HG02885 (cell line): ENCODE measurements around the gene PRM3.
A peak's percentile ranks its signal among the peaks of the same experiment; 100 is the strongest.

Experiments used
- ATAC-seq: cut with Tn5 transposase; IDR thresholded peaks from one replicate; pipeline ENCODE4 v1.9.1; 2021; ENCODE audit warnings: mild to moderate bottlenecking; ENCODE audit not compliant: unreplicated experiment, poor library complexity

The PRM3 gene

GRCh38 chr16:11272921-11273720 is at the start of gene PRM3:
Gene PRM3, minus strand, starts transcription at chr16:11273629. Its CDS starts 34 bp downstream, at chr16:11273595.
- no peak for ATAC-seq

GRCh38 chr16:11322823-11323222 is 49.4 kb upstream of the PRM3 start:
- ATAC-seq = no peak

GRCh38 chr16:11321662-11322061 is 48.2 kb upstream of the PRM3 start:
- ATAC-seq = no peak

GRCh38 chr16:11320170-11320569 is 46.7 kb upstream of the PRM3 start:
- ATAC-seq = no peak

GRCh38 chr16:11319529-11320146 is 46.2 kb upstream of the PRM3 start:
- no peak for ATAC-seq

- no peak for ATAC-seq
These were observed 45.4 kb upstream of the PRM3 start for GRCh38 chr16:11318817-11319216.

- ATAC-seq = no peak
These were observed 43.0 kb upstream of the PRM3 start for GRCh38 chr16:11316331-11317015.

- no peak for ATAC-seq
These were observed 42.1 kb upstream of the PRM3 start for GRCh38 chr16:11315510-11315909.

GRCh38 chr16:11314309-11314894 is 41.0 kb upstream of the PRM3 start:
- ATAC-seq = no peak

GRCh38 chr16:11313493-11314308 is 40.3 kb upstream of the PRM3 start:
- ATAC-seq = no peak

- no peak for ATAC-seq
These were observed 39.5 kb upstream of the PRM3 start for GRCh38 chr16:11312718-11313492.

GRCh38 chr16:11310997-11311561 is 37.6 kb upstream of the PRM3 start:
- peak; percentile 49 for ATAC-seq

GRCh38 chr16:11310634-11310977 is 37.2 kb upstream of the PRM3 start:
- no peak for ATAC-seq

- no peak for ATAC-seq
These were observed 36.6 kb upstream of the PRM3 start for GRCh38 chr16:11309895-11310633.

- ATAC-seq = peak; percentile 30
These were observed 35.3 kb upstream of the PRM3 start for GRCh38 chr16:11308493-11309283.

GRCh38 chr16:11307639-11308492 is 34.4 kb upstream of the PRM3 start:
- ATAC-seq = no peak
